ENCODE data around the gene OGDH.
A peak's percentile ranks its signal among the peaks of the same experiment; 100 is the strongest.

The OGDH gene

GRCh38 chr7:44748948-44749731, 142.7 kb downstream of the OGDH start:
- H3K4me3 ChIP-seq (ENCODE audit: low read depth in 1 of 2, low read length in 2 of 2), result peak overlapping the region; percentile 58 to 85
- peaks cover 24 to 29% of the 10 kb centered on the region in 2 donors for H3K4me1 ChIP-seq (ENCODE audit: control insufficient read depth in 1 of 2, insufficient read depth in 2 of 2, low read length in 2 of 2)
- H3K9ac ChIP-seq (ENCODE audit: low read depth in 1 of 2, low read length in 2 of 2), result peak overlapping the region; percentile 88 to 89
- H3K9me3 ChIP-seq (ENCODE audit: control insufficient read depth in 1 of 2, low read length in 2 of 2), result no peaks in the 10 kb centered on the region
- no peaks in the 10 kb centered on the region for H3K36me3 ChIP-seq (ENCODE audit: control insufficient read depth in 1 of 2, insufficient read depth in 2 of 2, low read length in 2 of 2)
- H3K27ac ChIP-seq (ENCODE audit: low read depth, low read length), result peak overlapping the region; percentile 5
- no peaks in the 10 kb centered on the region for H3K27me3 ChIP-seq (ENCODE audit: control insufficient read depth in 1 of 2, insufficient read depth in 2 of 2, low read length in 2 of 2)

GRCh38 chr7:44749992-44750391, 143.6 kb downstream of the OGDH start:
- H3K27ac ChIP-seq (ENCODE audit: low read depth, low read length), result no peak overlapping the region

DNA sequence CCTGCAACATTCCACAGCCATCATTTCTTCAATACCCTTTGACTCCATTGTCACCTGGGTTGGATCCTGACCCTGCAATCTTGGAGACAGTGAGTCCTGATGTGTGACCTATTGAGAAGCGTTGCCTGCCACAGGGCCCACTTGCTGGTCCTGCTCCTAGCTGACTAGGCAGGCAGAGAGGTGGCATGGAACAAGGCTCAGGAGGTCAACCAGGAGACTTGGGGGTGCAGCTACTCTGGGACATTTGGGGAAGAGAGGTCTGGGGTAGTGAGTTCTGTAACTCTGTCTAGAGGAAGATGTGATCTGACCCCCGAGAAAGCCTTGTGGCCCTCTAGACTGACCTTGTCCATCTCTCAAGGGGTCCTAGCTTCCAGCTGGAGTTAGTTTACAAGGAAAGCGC, 144.0 kb downstream of the OGDH start:
- peaks cover 34 to 36% of the 10 kb centered on the region in 2 donors for H3K4me1 ChIP-seq (ENCODE audit: control insufficient read depth in 1 of 2, insufficient read depth in 2 of 2, low read length in 2 of 2)
- no peaks in the 10 kb centered on the region for H3K36me3 ChIP-seq (ENCODE audit: control insufficient read depth in 1 of 2, insufficient read depth in 2 of 2, low read length in 2 of 2)
- H3K27me3 ChIP-seq (ENCODE audit: control insufficient read depth in 1 of 2, insufficient read depth in 2 of 2, low read length in 2 of 2), result no peaks in the 10 kb centered on the region
- H3K9ac ChIP-seq (ENCODE audit: low read depth in 1 of 2, low read length in 2 of 2), result peak overlapping the region; percentile 32 to 88
- H3K27ac ChIP-seq (ENCODE audit: low read depth, low read length), result no peak overlapping the region
- H3K4me3 ChIP-seq (ENCODE audit: low read depth in 1 of 2, low read length in 2 of 2), result peak overlapping the region; percentile 58 to 85
- H3K9me3 ChIP-seq (ENCODE audit: control insufficient read depth in 1 of 2, low read length in 2 of 2), result no peaks in the 10 kb centered on the region

More at GRCh38 chr7:44749992-44750391, 143.6 kb downstream of the OGDH start:
- Histone ChIP-seq H3K4me3 (ENCODE audit: low read depth in 1 of 2, low read length in 2 of 2) (peak overlapping the region; percentile 58 to 85), H3K4me1 (ENCODE audit: control insufficient read depth in 1 of 2, insufficient read depth in 2 of 2, low read length in 2 of 2) (peaks cover 31% of the 10 kb centered on the region in 2 donors), H3K9ac (ENCODE audit: low read depth in 1 of 2, low read length in 2 of 2) (peak overlapping the region; percentile 88 to 89), H3K9me3 (ENCODE audit: control insufficient read depth in 1 of 2, low read length in 2 of 2) (no peaks in the 10 kb centered on the region), H3K27me3 (ENCODE audit: control insufficient read depth in 1 of 2, insufficient read depth in 2 of 2, low read length in 2 of 2) (no peaks in the 10 kb centered on the region), H3K36me3 (ENCODE audit: control insufficient read depth in 1 of 2, insufficient read depth in 2 of 2, low read length in 2 of 2) (no peaks in the 10 kb centered on the region)

- no peak overlapping the region for H3K27ac ChIP-seq (ENCODE audit: low read depth, low read length)
- peaks cover 34 to 41% of the 10 kb centered on the region in 2 donors for H3K4me1 ChIP-seq (ENCODE audit: control insufficient read depth in 1 of 2, insufficient read depth in 2 of 2, low read length in 2 of 2)
- H3K9me3 ChIP-seq (ENCODE audit: control insufficient read depth in 1 of 2, low read length in 2 of 2), result no peaks in the 10 kb centered on the region
- H3K4me3 ChIP-seq (ENCODE audit: low read depth in 1 of 2, low read length in 2 of 2), result peak overlapping the region; percentile 45 to 58
- peak overlapping the region; percentile 32 to 88 for H3K9ac ChIP-seq (ENCODE audit: low read depth in 1 of 2, low read length in 2 of 2)
- peaks cover 0 to 1% of the 10 kb centered on the region in 2 donors for H3K36me3 ChIP-seq (ENCODE audit: control insufficient read depth in 1 of 2, insufficient read depth in 2 of 2, low read length in 2 of 2)
- H3K27me3 ChIP-seq (ENCODE audit: control insufficient read depth in 1 of 2, insufficient read depth in 2 of 2, low read length in 2 of 2), result no peaks in the 10 kb centered on the region
Observed at GRCh38 chr7:44750921-44751571, 144.6 kb downstream of the OGDH start.

- Histone ChIP-seq H3K27ac (ENCODE audit: low read depth, low read length) (no peak overlapping the region), H3K9me3 (ENCODE audit: control insufficient read depth in 1 of 2, low read length in 2 of 2) (no peaks in the 10 kb centered on the region), H3K27me3 (ENCODE audit: control insufficient read depth in 1 of 2, insufficient read depth in 2 of 2, low read length in 2 of 2) (no peaks in the 10 kb centered on the region), H3K4me3 (ENCODE audit: low read depth in 1 of 2, low read length in 2 of 2) (no peak overlapping the region), H3K36me3 (ENCODE audit: control insufficient read depth in 1 of 2, insufficient read depth in 2 of 2, low read length in 2 of 2) (peaks cover under 1 to 16% of the 10 kb centered on the region in 2 donors), H3K4me1 (ENCODE audit: control insufficient read depth in 1 of 2, insufficient read depth in 2 of 2, low read length in 2 of 2) (peaks cover 30 to 45% of the 10 kb centered on the region in 2 donors), H3K9ac (ENCODE audit: low read depth in 1 of 2, low read length in 2 of 2) (no peak overlapping the region)
Observed at GRCh38 chr7:44752822-44753221, 146.4 kb downstream of the OGDH start.

DNA sequence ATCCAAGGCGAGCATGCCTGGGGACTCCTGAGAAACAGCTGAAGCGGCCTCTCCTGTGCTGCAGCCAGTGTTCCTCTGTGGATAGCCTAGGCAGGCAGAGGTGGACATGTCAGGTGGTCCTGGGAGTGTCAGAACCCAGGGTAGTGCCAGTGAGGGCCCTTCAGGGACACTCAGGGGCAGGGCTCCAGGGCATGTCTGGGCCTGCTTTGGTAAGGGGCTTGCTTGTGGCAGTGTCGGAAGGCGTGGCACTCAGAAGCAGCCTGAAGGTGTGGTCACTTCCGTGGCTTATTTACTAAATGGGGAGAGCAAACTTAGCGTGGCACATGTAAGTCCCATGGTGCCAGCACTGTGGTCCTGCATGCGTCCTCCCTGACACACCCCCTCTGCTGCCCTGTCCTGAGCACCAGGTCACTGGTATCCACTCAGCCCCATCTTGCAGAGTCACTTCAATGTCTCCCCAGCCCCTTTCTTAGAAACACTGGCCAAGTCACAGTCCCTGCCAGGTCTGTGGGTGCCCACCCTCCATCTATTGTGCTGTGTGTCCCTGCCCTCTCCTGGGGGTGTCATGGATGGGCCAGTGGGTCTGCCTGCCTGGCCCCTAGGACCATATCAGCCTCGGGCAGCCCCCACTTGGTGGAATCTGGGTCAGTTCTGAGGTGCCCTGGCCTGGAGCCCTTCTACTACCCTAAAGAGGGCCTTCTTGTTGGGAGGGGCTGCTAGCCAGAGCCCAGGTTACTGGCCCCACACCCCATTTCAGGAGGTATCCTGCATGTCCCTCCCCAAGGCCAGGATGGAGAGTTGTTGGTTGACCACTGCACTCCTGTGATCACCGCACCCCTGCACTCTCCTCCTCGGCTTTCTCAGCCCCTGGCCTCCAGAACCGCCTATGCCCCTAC, 148.6 kb downstream of the OGDH start:
- Histone ChIP-seq H3K27me3 (ENCODE audit: control insufficient read depth in 1 of 2, insufficient read depth in 2 of 2, low read length in 2 of 2) (no peaks in the 10 kb centered on the region), H3K4me3 (ENCODE audit: low read depth in 1 of 2, low read length in 2 of 2) (no peak overlapping the region), H3K27ac (ENCODE audit: low read depth, low read length) (peak overlapping the region; percentile 14), H3K9ac (ENCODE audit: low read depth in 1 of 2, low read length in 2 of 2) (peak overlapping the region; percentile 25), H3K9me3 (ENCODE audit: control insufficient read depth in 1 of 2, low read length in 2 of 2) (no peaks in the 10 kb centered on the region), H3K4me1 (ENCODE audit: control insufficient read depth in 1 of 2, insufficient read depth in 2 of 2, low read length in 2 of 2) (peaks cover 24 to 36% of the 10 kb centered on the region in 2 donors), H3K36me3 (ENCODE audit: control insufficient read depth in 1 of 2, insufficient read depth in 2 of 2, low read length in 2 of 2) (peaks cover 7 to 32% of the 10 kb centered on the region in 2 donors)

DNA sequence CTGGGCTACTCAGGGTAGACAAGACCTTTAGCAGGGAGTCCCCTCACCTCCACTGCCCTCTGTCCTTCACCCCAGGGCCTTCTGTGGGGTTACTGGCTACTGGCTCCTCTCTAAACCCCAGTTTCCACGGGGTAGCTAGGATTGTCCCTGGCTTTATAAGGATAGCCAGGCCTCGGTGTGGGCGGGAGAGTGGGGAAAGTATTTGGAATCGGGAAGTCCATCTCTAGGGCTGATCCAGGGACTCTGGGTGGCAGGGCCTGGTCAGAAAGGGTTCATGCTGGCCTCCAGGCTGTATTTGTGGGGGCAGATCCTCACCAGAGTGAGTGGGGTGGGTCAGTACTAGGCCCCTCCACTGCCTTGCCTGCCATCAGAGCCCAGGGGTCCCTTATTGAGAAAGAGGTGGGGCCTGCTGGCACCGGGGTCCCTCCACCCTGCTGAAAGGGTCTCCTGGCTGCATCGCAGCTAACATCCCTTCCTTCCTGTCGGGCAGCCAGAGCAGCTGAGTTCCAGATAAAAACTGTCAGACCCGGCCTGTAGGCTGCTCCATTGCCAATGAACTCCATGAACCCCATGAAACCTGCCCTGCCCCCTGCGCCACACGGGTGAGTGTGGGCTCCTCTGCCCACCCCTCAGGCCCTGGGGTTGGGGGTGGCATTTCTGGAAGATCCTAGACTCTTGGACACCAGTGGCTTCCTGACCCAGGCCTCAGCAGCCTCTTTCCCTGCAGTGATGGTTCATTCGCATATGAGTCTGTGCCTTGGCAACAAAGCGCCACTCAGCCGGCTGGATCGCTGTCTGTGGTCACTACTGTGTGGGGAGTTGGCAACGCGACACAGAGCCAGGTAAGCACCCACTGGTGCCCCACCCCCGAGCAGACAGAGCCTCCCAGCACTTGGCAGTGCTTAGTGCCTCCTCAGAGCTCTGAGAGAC, 149.5 kb downstream of the OGDH start:
- H3K4me3 ChIP-seq (ENCODE audit: low read depth in 1 of 2, low read length in 2 of 2), result no peak overlapping the region
- no peaks in the 10 kb centered on the region for H3K27me3 ChIP-seq (ENCODE audit: control insufficient read depth in 1 of 2, insufficient read depth in 2 of 2, low read length in 2 of 2)
- H3K36me3 ChIP-seq (ENCODE audit: control insufficient read depth in 1 of 2, insufficient read depth in 2 of 2, low read length in 2 of 2), result peaks cover 11 to 42% of the 10 kb centered on the region in 2 donors
- H3K27ac ChIP-seq (ENCODE audit: low read depth, low read length), result no peak overlapping the region
- peaks cover 14 to 26% of the 10 kb centered on the region in 2 donors for H3K4me1 ChIP-seq (ENCODE audit: control insufficient read depth in 1 of 2, insufficient read depth in 2 of 2, low read length in 2 of 2)
- H3K9me3 ChIP-seq (ENCODE audit: control insufficient read depth in 1 of 2, low read length in 2 of 2), result no peaks in the 10 kb centered on the region
- peak overlapping the region in 1 of 2 donors; percentile 25 for H3K9ac ChIP-seq (ENCODE audit: low read depth in 1 of 2, low read length in 2 of 2)

GRCh38 chr7:44756904-44757303, 150.5 kb downstream of the OGDH start:
- H3K27ac ChIP-seq (ENCODE audit: low read depth, low read length), result no peak overlapping the region

GRCh38 chr7:44757311-44757710, 150.9 kb downstream of the OGDH start:
- Histone ChIP-seq H3K4me1 (ENCODE audit: control insufficient read depth in 1 of 2, insufficient read depth in 2 of 2, low read length in 2 of 2) (peaks cover 13 to 25% of the 10 kb centered on the region in 2 donors), H3K27ac (ENCODE audit: low read depth, low read length) (no peak overlapping the region), H3K9me3 (ENCODE audit: control insufficient read depth in 1 of 2, low read length in 2 of 2) (no peaks in the 10 kb centered on the region), H3K36me3 (ENCODE audit: control insufficient read depth in 1 of 2, insufficient read depth in 2 of 2, low read length in 2 of 2) (peaks cover 20 to 52% of the 10 kb centered on the region in 2 donors), H3K27me3 (ENCODE audit: control insufficient read depth in 1 of 2, insufficient read depth in 2 of 2, low read length in 2 of 2) (no peaks in the 10 kb centered on the region), H3K4me3 (ENCODE audit: low read depth in 1 of 2, low read length in 2 of 2) (no peak overlapping the region), H3K9ac (ENCODE audit: low read depth in 1 of 2, low read length in 2 of 2) (no peak overlapping the region)

More at GRCh38 chr7:44756904-44757303, 150.5 kb downstream of the OGDH start:
- H3K36me3 ChIP-seq (ENCODE audit: control insufficient read depth in 1 of 2, insufficient read depth in 2 of 2, low read length in 2 of 2), result peaks cover 17 to 49% of the 10 kb centered on the region in 2 donors
- H3K9ac ChIP-seq (ENCODE audit: low read depth in 1 of 2, low read length in 2 of 2), result no peak overlapping the region
- no peaks in the 10 kb centered on the region for H3K27me3 ChIP-seq (ENCODE audit: control insufficient read depth in 1 of 2, insufficient read depth in 2 of 2, low read length in 2 of 2)
- peaks cover 9 to 22% of the 10 kb centered on the region in 2 donors for H3K4me1 ChIP-seq (ENCODE audit: control insufficient read depth in 1 of 2, insufficient read depth in 2 of 2, low read length in 2 of 2)
- H3K4me3 ChIP-seq (ENCODE audit: low read depth in 1 of 2, low read length in 2 of 2), result no peak overlapping the region
- no peaks in the 10 kb centered on the region for H3K9me3 ChIP-seq (ENCODE audit: control insufficient read depth in 1 of 2, low read length in 2 of 2)

Measured in duodenal mucosa (tissue), 2 donors.